K562 (cell line): ENCODE data around the gene ARHGAP28. TPM values are rescaled to one million over a fixed set of nuclear protein-coding genes. Genes with fewer than 3 reads are reported as not detected.

Experiments
- ATF7 ChIP-seq: fragments of 450-650 bp; IDR thresholded peaks from 2 replicates; pipeline ENCODE4 v1.7.1; 2014; ENCODE audit warnings: mild to moderate bottlenecking, moderate library complexity
- CHAMP1 ChIP-seq: fragments of 450-650 bp; IDR thresholded peaks from 2 replicates; pipeline ENCODE4 v1.6.1; 2016; ENCODE audit warnings: mild to moderate bottlenecking
- EP300 ChIP-seq: IDR thresholded peaks from 2 replicates; pipeline ENCODE4 v1.6.1; 2012; ENCODE audit warnings: low read length, improper control_type of control experiment
- FOS ChIP-seq: IDR thresholded peaks from 3 replicates; pipeline ENCODE4 v1.6.1; 2011; ENCODE audit not compliant: insufficient read length; ENCODE audit errors: extremely low read depth
- LCOR ChIP-seq: sonication (generic); formaldehyde crosslinking; IDR thresholded peaks from 2 replicates; pipeline ENCODE4 v1.8.0; 2022; ENCODE audit warnings: mild to moderate bottlenecking, missing genetic modification reagents
- MAZ ChIP-seq, 2 experiments: fragments of 450-650 bp in 1 of 2; sonication (generic) in 1 of 2; formaldehyde crosslinking; IDR thresholded peaks in 1 of 2; conservative IDR thresholded peaks in 1 of 2; 2 replicates each; pipeline versions ENCODE4 v1.4.0 to v1.5.0; 2020; ENCODE audit warnings: mild to moderate bottlenecking in 1 of 2, missing genetic modification reagents in 1 of 2
- NR2C2 ChIP-seq, 2 experiments: fragments of 200-800 bp in 1 of 2; sonication (Bioruptor generic) in 1 of 2; sonication (generic) in 1 of 2; formaldehyde crosslinking in 1 of 2; IDR thresholded peaks; 2 replicates each; pipeline versions ENCODE4 v1.6.1 to v1.8.0; 2016 to 2022; ENCODE audit warnings: mild to moderate bottlenecking in 1 of 2, missing compliant biosample characterization in 1 of 2, missing genetic modification characterization in 1 of 2, missing genetic modification reagents in 1 of 2
- POLR2B ChIP-seq: fragments of 450-650 bp; IDR thresholded peaks from 2 replicates; pipeline ENCODE4 v1.6.1; 2018; ENCODE audit warnings: low read depth; ENCODE audit not compliant: partially characterized antibody
- SRF ChIP-seq, 2 experiments: fragments of 250-450, 450-650 bp in 1 of 2; sonication (Bioruptor Pico) in 1 of 2; sonication (generic) in 1 of 2; formaldehyde crosslinking; IDR thresholded peaks; 2 replicates each; pipeline versions ENCODE4 v1.5.0 to v1.5.1; 2020 to 2022; ENCODE audit warnings: mild to moderate bottlenecking in 1 of 2, missing genetic modification reagents in 1 of 2
- TAF9B ChIP-seq: fragments of 450-650 bp; IDR thresholded peaks from 2 replicates; pipeline ENCODE4 v1.6.1; 2018; ENCODE audit warnings: mild to moderate bottlenecking; ENCODE audit not compliant: partially characterized antibody
- TFAM ChIP-seq: fragments of 250-450 bp; sonication (Bioruptor Pico); conservative IDR thresholded peaks from 2 replicates; pipeline ENCODE4 v1.5.0; 2021; ENCODE audit warnings: mild to moderate bottlenecking, moderate library complexity
- ZNF764 ChIP-seq: fragments of 250-450 bp; sonication (Bioruptor Pico); IDR thresholded peaks from 2 replicates; pipeline ENCODE4 v1.4.0; 2020; ENCODE audit warnings: low read depth, mild to moderate bottlenecking, moderate library complexity
- polyA plus RNA-seq, 8 experiments: library from polyadenylated mRNA; depleted of rRNA in 4 of 8; stranded (reverse) in 5 of 8; unstranded in 3 of 8; fragments of >200 nt; fragmentation: Nextera tagmentation in 2 of 8; fragmentation: Illumina TruSeq in 1 of 8; extraction: Ambion mirVana in 2 of 8; extraction: Trizol in 1 of 8; gene quantifications; 2 replicates each; pipeline versions ENCODE4 v1.2.1 to v1.2.3, GENCODE V29; 2011 to 2014; ENCODE audit warnings: inconsistent platforms in 1 of 8, missing spikeins in 1 of 8
- total RNA-seq, 7 experiments: library from RNA; depleted of rRNA in 6 of 7; stranded (reverse); fragments of >200 nt in 6 of 7; fragmentation: Illumina TruSeq in 2 of 7; extraction: Trizol in 2 of 7; gene quantifications; 2 replicates each; pipeline versions ENCODE4 v1.2.1 to v1.2.3, GENCODE V29; 2011 to 2021; ENCODE audit warnings: low replicate concordance in 1 of 7
- TF ChIP-seq, protein P1 (sequence below): sonication (generic); formaldehyde crosslinking; IDR thresholded peaks from 2 replicates; pipeline ENCODE4 v1.8.0; 2023; ENCODE audit warnings: mild to moderate bottlenecking, missing genetic modification reagents
- TF ChIP-seq, protein P2 (sequence below): fragments of 450-650 bp; formaldehyde crosslinking; IDR thresholded peaks from 2 replicates; pipeline ENCODE4 v1.4.0; 2020; ENCODE audit warnings: mild to moderate bottlenecking, moderate library complexity
- TF ChIP-seq, protein P3 (sequence below): fragments of 450-650 bp; IDR thresholded peaks from 2 replicates; pipeline ENCODE4 v1.6.1; 2014; ENCODE audit warnings: low read depth, mild to moderate bottlenecking, moderate library complexity, borderline replicate concordance

The ARHGAP28 gene
- total and polyA plus RNA-seq, 9 of the 15 experiments (the other 6 are each of a cell fraction or from before 2014, with no cell fraction given) = 0.93 to 5.9 (median 5.0) TPM

- TF ChIP-seq MAZ (CRISPR knock-in tag; conservative IDR thresholded peaks at IDR 0.05 in 1 of 2, IDR thresholded peaks at IDR 0.05 in 1 of 2) (peak in 1 of 2 experiments; percentile 87; a peak in 3 of 4 replicates), POLR2B (peak; percentile 95), NR2C2 (CRISPR knock-in tag; IDR thresholded peaks at IDR 0.05) (no peak), NR2C2 (tag; IDR thresholded peaks at IDR 0.05) (no peak), EP300 (peak; percentile 84), LCOR (CRISPR knock-in tag) (0 out of 2 replicates have a peak, but pooled peaks have one; percentile 35), SRF (CRISPR knock-in tag; IDR thresholded peaks at IDR 0.05) (peak in 1 of 2 experiments; percentile 41; a peak in 1 of 4 replicates), TFAM (CRISPR knock-in tag) (no peak), ZNF764 (peak; percentile 23; the same call in 1 of the 2 replicates), TAF9B (peak; percentile 53), CHAMP1 (peak; percentile 70; the same call in 1 of the 2 replicates), ATF7 (0 out of 2 replicates have a peak, but pooled peaks have one; percentile 52), FOS (no peak)
- TF ChIP-seq, protein P1, sequence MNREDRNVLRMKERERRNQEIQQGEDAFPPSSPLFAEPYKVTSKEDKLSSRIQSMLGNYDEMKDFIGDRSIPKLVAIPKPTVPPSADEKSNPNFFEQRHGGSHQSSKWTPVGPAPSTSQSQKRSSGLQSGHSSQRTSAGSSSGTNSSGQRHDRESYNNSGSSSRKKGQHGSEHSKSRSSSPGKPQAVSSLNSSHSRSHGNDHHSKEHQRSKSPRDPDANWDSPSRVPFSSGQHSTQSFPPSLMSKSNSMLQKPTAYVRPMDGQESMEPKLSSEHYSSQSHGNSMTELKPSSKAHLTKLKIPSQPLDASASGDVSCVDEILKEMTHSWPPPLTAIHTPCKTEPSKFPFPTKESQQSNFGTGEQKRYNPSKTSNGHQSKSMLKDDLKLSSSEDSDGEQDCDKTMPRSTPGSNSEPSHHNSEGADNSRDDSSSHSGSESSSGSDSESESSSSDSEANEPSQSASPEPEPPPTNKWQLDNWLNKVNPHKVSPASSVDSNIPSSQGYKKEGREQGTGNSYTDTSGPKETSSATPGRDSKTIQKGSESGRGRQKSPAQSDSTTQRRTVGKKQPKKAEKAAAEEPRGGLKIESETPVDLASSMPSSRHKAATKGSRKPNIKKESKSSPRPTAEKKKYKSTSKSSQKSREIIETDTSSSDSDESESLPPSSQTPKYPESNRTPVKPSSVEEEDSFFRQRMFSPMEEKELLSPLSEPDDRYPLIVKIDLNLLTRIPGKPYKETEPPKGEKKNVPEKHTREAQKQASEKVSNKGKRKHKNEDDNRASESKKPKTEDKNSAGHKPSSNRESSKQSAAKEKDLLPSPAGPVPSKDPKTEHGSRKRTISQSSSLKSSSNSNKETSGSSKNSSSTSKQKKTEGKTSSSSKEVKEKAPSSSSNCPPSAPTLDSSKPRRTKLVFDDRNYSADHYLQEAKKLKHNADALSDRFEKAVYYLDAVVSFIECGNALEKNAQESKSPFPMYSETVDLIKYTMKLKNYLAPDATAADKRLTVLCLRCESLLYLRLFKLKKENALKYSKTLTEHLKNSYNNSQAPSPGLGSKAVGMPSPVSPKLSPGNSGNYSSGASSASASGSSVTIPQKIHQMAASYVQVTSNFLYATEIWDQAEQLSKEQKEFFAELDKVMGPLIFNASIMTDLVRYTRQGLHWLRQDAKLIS (CRISPR knock-in tag) = 0 out of 2 replicates have a peak, but pooled peaks have one; percentile 3
- TF ChIP-seq, protein P2, sequence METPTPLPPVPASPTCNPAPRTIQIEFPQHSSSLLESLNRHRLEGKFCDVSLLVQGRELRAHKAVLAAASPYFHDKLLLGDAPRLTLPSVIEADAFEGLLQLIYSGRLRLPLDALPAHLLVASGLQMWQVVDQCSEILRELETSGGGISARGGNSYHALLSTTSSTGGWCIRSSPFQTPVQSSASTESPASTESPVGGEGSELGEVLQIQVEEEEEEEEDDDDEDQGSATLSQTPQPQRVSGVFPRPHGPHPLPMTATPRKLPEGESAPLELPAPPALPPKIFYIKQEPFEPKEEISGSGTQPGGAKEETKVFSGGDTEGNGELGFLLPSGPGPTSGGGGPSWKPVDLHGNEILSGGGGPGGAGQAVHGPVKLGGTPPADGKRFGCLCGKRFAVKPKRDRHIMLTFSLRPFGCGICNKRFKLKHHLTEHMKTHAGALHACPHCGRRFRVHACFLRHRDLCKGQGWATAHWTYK (CRISPR knock-in tag) = 0 out of 2 replicates have a peak, but pooled peaks have one; percentile 27
- TF ChIP-seq, protein P3, sequence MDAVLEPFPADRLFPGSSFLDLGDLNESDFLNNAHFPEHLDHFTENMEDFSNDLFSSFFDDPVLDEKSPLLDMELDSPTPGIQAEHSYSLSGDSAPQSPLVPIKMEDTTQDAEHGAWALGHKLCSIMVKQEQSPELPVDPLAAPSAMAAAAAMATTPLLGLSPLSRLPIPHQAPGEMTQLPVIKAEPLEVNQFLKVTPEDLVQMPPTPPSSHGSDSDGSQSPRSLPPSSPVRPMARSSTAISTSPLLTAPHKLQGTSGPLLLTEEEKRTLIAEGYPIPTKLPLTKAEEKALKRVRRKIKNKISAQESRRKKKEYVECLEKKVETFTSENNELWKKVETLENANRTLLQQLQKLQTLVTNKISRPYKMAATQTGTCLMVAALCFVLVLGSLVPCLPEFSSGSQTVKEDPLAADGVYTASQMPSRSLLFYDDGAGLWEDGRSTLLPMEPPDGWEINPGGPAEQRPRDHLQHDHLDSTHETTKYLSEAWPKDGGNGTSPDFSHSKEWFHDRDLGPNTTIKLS = peak; percentile 51; the same call in 1 of the 2 replicates
Observed at GRCh38 chr18:6683112-6683876, 46.2 kb upstream of the ARHGAP28 start (continued).
